Fibroblast of peridontal ligament (primary cell): ENCODE results near the gene STX18.

Source experiments
- DNase-seq: peaks from one replicate; pipeline ENCODE4 v3.0.0-alpha.2; 2010; ENCODE audit errors: extremely low read depth

The STX18 gene

DNA sequence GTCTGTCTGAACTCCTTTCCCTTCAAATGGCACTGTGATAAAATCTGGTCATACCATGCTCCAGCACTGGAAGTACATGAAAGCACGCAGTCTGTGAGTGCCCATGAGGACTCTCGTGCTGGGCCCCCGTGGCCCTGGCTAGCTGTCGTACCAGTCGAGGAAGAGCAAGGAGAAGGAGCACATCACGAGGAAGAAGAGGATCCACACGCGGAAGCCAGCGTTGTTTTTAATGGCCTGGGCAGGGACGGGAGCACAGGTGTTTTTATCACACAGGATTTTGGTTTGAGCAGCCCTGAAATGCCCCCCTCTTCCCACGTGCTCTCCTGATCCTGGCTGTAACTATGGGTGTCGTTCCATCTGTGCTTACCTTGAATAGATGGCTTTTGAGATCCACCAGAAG lies 122.0 kb downstream of the STX18 start:
- DNase-seq = no peak

DNA sequence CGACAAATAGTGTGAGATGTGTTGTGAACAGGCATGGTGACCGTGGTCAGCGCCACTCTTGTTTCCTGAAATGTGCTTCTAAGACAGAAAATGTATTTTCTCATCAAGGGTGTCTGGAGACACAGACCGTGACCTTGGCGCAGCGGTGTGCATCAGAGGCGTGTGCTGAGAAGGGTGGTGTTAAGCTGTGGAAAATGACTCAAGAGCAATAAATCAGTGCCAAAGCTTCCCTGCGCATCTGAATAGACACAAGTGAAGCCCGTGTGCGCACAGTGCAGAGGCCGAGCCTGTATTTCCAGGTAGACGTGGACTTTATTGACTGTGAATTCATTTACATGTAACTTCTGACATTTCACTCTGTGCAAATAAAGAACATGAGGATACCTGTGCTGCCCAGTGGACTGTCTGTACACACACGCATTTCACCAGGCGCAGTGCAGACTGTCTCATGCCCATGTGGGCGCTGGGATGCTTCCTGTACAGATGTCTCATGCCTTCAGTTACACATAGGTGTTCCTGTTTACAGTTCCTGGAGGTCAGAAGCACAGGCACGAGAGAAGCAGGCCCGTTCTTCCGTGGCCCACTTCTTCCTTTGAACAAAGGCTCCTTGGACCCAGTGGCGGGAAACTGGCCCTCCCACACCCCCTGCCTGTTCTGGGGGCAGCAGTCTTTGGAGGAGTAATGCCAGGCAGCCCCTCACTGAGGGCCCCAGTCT lies 123.0 kb downstream of the STX18 start:
- no peak for DNase-seq

DNA sequence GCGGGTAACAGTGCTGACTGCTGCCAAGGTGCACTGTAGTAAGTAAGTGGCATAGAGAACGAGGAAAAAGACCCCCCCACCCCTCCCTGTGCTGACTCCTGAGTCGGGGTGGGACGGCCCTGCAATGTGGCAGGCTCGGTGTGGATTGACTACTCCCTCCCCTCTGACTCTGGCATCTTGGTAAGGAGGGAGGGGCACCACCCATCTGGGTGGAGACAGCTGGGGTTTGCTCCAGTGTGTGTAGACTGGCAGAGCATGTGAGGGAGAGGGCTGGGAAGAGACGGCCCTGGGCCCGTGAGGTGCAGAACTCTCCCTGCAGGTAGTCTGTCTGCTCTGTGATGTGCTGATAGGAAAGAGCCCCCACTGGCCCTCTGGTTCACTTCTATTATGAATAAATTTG lies 124.0 kb downstream of the STX18 start:
- DNase-seq = no peak

DNA sequence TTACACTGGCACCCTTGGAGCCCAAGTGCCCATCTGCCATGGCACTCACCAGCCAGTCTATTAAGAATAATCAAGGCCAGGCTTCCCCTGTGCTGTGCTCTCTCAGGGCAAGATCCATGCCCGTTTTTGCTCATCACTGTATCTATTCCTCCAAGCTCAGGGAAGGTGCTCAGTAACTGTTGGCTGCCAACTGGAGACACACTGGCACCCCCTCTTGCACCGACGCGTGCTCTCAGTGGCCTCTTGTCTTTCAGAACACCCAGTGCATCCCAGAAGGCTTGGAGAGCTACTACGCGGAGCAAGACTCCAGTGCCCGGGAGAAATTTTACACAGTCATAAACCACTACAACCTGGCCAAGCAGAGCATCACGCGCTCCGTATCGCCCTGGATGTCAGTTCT lies 124.9 kb downstream of the STX18 start:
- no peak for DNase-seq

DNA sequence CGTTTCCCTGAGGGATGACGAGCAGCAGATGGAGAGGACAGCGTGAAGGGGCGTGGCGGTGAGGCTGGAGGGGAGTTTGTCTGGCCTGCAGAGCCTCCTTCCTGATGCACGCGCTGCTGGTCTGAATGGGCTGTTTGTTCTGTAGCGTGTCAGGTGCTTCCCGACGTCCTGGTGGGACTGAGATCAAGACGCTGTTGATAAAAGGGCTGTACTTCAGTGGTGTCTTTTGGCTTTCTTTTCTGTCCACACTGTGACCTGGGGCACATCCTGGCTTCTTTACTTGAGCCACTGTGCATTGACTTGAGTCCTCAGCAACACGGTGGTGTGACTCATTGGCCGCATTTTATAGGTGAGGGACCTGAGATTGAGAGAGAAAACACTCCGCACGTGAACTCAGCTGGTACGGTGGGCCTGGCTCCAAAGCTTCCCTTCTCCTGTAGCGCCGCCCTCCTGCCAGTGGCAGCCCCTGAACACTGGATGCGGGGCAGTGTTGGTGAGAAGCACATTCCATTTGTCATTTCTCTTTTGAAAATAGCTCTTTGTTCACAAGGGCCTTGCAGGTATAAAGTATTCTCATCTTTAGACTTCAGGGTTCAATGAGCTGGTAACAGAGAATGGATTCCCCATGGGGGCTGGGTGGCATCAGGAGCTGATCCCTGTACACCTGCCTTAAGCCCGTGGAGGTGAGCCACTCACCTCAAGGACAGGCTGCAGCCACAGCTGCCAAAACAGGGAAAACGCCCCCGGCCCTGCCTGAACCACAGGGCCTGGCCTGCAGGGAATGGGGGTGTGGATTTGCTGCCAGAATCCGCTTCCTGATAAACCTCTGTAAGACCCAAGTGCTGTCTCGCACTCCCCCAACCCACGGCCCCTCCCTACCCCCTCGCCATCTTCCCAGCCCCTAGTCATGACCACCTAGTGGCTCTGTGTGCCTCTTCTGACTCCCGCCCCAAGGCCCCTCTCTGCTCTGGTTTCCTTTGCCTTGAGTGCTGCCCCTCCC lies 125.7 kb downstream of the STX18 start:
- no peak for DNase-seq

DNA sequence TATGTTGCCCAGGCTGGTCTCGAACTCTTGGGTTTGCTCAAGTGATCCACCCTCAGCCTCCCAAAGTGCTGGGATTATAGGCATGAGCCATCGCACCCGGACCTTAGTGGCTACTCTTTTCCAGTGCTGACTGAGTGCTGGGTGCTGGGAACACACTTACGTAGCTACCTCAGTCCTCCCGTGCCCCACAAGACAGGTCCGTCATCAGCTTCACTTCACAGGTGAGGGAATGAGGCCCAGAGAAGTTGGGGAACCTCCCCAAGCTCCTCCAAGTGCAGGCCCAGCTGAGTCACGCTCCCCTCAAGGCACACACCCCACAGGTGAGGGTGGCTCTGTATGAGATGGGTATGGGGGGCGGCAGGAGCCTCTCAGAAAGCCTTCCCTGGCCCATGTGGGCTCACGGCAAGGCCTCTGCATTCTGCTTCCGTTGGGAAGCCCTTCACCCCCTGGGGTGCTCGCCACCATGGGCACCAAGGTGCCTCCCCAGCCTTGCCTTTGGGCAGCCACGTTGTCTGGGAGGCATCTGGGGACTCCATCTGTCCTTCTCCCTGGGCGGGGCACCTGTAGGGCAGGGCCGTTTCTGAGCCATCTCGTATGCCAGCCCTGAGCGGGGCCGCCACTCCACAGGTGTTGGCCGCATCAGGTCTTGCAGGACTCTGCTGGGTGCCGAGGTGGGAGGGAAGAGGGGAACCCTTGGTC lies 126.6 kb downstream of the STX18 start:
- no peak for DNase-seq

DNA sequence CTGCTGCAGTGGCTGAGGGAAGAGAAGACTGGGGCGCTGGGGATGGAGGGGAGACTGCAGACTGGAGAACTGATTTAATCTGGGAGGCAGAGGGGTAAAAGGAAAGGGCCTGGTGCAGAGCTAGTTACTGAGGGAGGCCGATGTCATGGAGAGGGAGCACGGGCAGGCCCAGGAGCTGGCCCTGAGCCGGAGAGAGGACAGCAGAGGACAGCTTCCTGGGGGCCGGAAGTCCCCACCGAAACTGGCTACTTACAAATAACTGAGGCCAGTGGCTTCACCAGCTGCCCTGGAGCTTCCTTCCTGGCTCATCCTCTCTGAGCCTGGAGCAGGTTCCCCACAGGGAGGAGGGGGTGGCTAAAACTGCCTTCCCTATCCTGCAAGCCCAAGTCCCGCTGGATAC lies 128.0 kb downstream of the STX18 start:
- no peak for DNase-seq

DNA sequence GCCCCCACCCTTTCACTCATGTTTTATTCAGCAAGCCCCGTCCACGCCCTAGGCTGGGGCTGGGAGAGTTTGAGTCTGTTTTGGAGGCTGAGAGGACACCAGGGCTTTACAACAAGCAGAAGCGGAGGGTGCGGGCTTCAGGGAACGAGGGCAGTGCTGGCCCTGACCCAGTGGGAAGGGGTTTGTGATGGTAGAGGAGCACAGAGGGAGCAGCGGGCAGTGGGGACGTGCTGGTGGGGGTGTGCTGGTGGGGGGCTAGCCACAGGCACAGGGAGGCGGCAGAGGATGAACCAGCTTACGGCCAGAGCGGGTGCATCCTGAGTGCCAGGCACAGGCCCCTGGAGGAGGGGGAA lies 128.5 kb downstream of the STX18 start:
- DNase-seq = no peak

DNA sequence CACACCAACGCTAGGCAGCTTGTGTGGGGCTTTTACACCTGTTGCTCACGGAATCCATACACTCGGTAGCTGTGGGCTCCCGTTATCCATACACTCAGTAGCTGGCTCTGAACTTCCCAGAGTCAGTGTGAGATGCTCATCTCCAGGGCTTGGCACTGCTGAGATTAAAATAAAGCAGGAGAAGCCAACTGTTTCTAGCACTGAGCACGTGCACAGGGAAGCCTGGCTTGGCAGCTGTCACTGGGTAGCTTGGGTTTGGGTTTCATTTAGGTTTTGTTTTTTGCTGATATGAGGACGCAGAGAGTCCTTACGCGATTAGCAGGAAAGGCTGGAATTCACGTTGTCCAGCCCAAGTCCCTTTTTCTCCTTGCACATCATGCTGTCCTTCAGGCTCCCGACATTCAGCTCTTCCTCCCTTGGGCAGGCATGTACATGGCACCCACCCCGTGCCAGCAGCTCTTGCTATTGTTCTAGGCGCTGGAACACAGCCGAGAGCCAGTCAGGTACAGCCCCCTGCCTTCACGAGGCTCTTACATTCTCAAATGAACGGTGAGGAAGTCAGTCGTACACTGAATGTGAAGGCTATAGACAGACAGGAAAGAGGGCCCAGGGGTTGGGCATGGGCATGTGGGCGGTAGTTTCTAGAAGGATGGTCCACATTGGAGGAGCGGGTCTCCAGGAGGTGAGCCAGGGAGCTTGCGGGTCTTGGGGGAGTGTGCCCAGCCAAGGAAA lies 129.0 kb downstream of the STX18 start:
- DNase-seq = no peak

DNA sequence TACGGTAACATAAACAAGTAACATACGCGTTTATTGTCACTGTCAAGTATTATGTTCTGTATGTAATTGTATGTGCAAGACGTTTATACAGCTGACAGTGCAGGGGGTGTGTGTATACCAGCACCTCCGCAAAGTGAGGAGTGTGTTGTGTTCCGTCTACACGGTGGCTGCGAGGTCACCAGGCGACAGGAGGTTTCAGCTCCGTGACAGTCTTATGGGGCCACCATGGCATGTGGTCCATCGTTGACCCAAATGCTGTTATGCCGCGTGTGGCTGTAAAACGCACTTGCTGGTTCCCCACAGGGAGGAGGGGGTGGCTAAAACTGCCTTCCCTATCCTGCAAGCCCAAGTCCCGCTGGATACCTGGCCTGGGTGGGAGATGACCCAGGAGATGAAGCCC lies 129.9 kb downstream of the STX18 start:
- no peak for DNase-seq

DNA sequence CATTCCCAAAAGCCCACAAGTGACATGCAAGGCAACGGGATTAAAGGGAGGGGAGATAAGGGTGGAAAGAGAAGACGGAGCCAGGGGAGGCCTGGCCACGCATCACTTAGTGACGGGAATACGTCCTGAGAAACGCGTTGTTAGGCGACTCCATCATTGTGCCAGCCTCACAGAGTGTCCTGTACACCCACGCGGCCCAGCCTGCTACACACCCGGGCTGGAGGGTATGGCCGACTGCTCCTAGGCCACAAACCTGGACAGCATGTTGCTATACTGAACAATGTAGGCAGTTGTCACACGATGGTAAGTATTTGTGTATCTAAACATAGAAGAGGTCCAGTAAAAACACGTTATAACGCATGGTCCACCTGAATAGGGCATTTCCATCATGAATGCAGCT lies 131.6 kb downstream of the STX18 start:
- no peak for DNase-seq

DNA sequence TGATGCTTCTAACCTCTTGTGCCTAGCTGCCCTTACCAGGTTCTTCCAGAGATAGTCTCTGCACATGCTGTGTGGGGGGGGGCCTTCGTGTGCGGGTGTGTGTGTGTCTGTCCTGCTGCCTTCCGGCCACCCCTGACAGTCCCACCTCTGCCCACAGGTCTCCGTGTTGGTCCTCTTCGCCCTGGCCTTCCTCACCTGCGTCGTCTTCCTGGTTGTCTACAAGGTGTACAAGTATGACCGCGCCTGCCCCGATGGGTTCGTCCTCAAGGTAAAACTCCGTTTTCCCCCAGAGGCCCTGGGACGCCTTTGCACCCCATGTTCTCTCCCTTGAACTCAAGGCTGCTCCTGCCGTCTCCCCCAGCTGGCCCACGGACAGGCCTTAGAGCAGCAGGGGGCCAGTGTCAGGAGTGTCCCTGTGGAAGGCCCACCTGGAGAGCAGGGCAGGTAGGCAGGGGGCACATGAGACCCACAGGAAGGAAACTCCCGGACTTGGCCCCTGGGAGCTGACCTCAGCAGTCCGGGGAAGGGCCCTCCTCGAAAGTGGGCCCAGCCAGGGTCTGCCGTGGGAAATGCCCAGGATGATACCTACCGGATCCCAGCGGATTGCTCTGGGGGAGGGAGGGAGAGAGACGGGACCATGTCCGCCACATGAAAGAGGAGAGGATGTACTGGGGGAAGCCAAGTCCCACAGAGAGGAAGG lies 132.3 kb downstream of the STX18 start:
- no peak for DNase-seq

DNA sequence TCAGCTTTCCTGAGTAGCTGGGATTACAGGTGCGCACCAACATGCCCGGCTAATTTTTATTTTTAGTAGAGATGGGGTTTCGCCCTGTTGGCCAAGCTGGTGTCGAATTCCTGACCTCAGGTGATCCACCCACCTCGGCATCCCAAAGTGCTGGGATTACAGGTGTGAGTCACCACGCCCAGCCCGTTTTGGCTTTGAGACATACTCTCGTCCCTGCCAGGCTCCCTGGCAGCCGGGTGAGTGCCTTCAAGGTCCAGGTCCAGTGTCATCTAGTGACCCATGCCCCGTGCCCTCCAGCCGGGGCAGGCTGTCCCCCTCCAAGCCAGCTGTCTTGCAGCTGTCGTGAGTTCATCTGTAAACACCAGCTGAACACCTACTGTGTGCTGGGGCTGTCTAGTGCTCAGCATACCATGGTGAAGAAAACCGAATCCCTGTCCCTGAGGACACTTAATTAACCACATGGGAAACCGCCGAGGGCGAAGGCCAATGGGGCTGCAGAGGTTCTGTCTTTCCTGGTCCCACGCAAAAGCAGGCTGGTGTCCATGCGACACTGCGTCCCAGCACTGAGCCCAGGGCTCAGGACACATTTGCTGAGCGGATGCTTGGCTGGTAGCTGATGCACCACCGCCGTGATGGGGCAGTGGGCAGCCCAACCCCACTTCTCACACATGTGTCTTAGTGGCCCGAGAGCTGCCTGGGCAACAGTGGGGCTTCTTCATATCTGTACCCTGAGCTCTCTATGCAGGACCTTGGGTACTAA lies 133.1 kb downstream of the STX18 start:
- no peak for DNase-seq

DNA sequence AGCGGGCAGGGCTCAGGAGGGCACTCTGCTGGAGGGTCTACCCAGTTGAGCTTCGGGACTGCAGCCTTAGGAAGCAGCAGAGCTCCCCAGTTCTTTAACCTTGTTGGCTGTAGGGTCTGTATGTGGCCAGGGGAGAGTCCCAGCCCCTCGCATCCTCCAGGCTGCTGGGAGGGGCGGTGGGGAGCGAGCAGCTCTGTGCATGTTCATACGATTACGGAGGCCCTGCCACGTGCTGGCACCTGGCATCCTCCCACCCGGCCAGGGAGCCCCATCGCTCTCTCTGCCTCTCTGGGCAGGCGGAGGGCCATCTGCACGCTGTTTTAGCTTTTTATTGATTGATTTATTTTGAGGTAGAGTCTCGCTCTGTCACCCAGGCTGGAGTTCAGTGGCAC lies 133.7 kb downstream of the STX18 start:
- DNase-seq = no peak

DNA sequence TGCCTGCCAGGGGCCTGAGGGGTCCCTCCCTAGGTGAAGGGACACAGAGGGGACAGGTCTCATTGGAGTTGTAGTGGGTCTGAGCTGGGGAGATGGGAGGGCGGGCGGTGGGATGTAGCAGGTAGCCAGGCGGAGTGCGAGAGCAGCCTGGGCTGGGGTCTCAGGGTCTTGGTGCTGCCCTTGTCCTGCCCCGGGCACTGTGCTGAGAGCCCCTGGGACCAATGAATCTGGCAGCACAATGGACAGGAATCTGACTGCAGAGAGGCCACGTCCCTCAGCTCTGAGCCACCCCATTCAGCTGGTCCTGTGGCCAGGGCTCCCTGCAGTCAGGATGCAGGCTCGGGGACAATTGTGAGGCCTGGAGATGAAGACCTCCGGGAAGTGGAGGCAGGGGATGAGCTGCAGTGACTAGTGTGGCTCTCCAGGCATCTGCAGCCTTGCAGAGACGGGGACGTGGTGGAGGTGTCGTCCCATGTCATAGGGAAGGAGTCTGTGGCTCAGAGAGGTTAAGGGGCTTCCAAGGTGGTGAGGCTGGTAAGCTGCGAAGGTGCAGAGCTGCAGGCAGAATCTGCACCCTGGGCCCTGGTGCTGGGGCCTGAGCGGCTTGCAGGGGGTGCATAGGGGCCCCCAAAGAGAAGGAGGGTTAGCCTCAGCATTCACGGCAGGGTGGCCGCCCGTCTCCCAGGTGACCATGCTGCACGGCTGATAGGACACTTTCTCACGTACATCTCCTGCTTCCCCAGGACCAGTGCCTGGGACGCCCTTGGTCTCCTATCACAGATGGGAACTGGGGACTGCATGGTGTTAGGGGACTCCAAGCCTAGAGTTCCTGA lies 134.3 kb downstream of the STX18 start:
- DNase-seq = no peak

DNA sequence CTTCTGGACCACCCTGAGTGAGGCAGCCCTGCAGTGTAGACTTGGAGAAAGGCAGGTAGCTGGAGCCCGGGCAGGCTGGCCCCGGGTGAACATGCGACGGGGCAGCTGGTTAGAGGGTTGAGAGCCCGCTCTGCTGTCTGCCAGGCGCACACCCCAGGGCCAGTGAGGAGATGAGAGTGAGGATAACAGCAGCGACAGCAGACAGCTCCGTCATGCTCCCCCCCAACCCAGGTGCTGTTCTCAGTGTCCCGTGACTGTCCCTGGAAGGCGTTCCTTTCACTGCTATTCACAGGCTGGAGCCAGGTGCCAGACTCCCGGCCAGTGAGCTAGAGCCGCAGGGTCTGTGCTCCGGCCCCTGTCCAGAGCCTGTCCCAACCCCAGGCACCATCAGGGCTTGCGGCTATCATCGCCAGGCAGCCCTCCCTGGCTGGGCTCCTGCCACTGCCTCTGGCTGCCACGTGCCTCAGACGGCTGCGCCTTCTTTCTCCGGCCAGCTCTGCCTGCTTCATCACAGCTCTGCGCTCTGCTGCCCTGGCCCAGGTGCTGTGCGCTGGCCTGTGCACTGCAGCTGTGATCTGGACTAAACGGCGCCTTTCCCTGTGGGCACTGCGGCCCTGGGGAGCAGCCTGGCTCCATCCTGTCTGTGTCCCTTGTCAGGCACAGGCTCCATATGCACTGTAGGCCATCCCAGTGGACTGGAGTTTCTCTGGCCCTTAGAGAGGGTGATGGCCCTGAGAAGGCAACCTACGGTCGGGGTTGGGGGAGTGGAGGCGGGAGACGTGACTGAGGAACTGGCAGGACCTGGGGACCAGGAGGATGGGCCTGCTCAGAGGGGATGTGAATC lies 135.2 kb downstream of the STX18 start:
- no peak for DNase-seq

DNA sequence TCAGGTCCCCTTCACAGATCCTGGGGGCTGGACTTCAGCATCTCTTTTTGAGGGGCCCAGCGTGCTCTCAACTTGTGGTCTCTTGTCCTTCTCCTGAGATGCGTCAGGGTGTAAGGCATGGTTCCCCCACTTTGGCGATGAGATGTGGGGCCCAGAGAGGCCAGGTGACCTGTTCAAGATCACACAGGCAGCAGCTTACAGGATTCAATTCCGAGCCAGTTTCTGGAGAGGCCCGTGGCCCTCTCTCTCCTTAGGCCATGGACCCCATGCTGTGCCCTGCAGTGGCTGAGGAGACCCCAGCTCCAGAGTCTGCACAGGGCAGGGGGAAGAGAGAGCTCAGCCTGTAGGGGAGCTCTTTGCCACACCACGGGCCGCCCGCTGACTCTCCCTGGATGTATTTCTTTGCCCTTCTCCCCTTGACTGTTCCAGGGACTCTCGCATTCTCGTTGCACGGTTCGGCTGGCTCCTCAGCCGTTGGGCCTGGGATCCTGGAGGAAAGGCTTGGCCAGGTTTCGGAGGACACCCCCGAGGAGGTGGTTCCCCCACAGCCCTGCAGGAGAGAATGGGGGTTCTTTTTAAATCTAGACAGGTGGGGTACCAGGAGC lies 136.4 kb downstream of the STX18 start:
- DNase-seq = no peak

DNA sequence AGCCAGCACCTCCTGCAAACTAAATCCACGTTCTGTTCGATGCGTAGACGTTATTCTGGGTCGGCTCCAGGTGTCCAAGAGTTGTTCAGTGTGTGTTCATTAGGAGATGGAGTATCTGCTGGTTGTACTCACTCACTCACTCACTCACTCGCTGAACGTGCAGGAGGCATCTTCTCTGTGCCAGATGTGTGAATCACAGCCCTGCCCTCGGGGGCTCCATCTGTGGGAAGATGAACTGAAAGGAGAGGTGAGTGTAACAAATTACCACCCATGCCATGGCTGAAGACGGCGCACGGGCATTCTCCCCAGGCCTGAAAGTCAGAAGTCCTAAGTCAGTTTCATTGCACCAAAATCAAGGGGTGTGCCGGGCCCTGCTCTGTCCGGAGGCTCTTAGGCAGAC lies 138.9 kb downstream of the STX18 start:
- DNase-seq = no peak
